Gastrocnemius medialis (tissue), 4 donors: ENCODE data around the gene LPA. TPM values are rescaled to one million over a fixed set of nuclear protein-coding genes. Genes with fewer than 3 reads are reported as not detected.
"Not testable (repeated sequence)": the region's sequence is repeated elsewhere in the genome, so short reads cannot be mapped to it uniquely, and the experiment has no call there.

ENCODE experiments used
- ATAC-seq, 2 donors: fragments of 150-250 bp; one replicate each; pipeline ENCODE4 v1.9.1; 2016
- DNase-seq, 2 donors: peaks; one replicate each; pipeline ENCODE4 v3.0.0-alpha.2; 2019
- H3K27ac ChIP-seq, 4 donors: fragments of 200-600 bp; sonication (generic); 1 replicate in 1 of 4; 2 replicates in 3 of 4; pipeline ENCODE4 v1.5.1; 2016 to 2018; ENCODE audit warnings: mild to moderate bottlenecking in 2 of 4, moderate library complexity in 1 of 4
- H3K27me3 ChIP-seq, 3 donors: fragments of 200-600 bp; sonication (generic) in 2 of 3; 1 replicate in 1 of 3; 2 replicates in 2 of 3; pipeline versions ENCODE4 v1.5.1 to v1.6.0; 2016 to 2019; ENCODE audit warnings: mild to moderate bottlenecking in 1 of 3, moderate library complexity in 1 of 3
- H3K36me3 ChIP-seq, 2 donors: fragments of 200-600 bp; sonication (generic) in 1 of 2; one replicate each; pipeline ENCODE4 v1.5.1; 2017 to 2018
- H3K4me1 ChIP-seq, 2 donors: fragments of 200-600 bp; sonication (generic) in 1 of 2; one replicate each; pipeline ENCODE4 v1.5.1; 2016 to 2017; ENCODE audit warnings: mild to moderate bottlenecking in 2 of 2
- H3K4me3 ChIP-seq, 4 donors: fragments of 200-600 bp; sonication (generic) in 3 of 4; 1 replicate in 1 of 4; 2 replicates in 3 of 4; pipeline ENCODE4 v1.5.1; 2016 to 2019; ENCODE audit warnings: mild to moderate bottlenecking in 2 of 4
- H3K9me3 ChIP-seq, 3 donors: fragments of 200-600 bp; sonication (generic) in 2 of 3; 1 replicate in 1 of 3; 2 replicates in 2 of 3; pipeline ENCODE4 v1.5.1; 2016 to 2019
- POLR2A ChIP-seq, 2 donors: fragments of 450-650 bp; IDR thresholded peaks; one replicate each; pipeline ENCODE4 v1.6.1; 2017; ENCODE audit warnings: antibody characterized with exemption in 2 of 2, mild to moderate bottlenecking in 2 of 2, moderate library complexity in 2 of 2
- in situ Hi-C, 4 donors: fragments of 200-750 bp; cut with MboI; loops; one replicate each; pipeline versions ENCODE4 v1.15.0 to v1.8.0; 2017; ENCODE audit warnings: low sequenced_read_pairs in 4 of 4
- intact Hi-C: fragments of 100-400 bp; cut with DNase I; formaldehyde crosslinking; loops from one replicate; pipeline ENCODE4 v1.15.1; 2023; ENCODE audit warnings: low total_unique reads
- total RNA-seq, 4 donors: library from RNA; depleted of rRNA; stranded (reverse); fragments of >200 nt; gene quantifications; one replicate each; pipeline versions ENCODE4 v1.1.0 to v1.2.3, GENCODE V29; 2016
- TF ChIP-seq, protein P1 (sequence below), 5 experiments: fragments of 450-650 bp in 3 of 5; fragments of 200-600 bp in 2 of 5; sonication (generic) in 2 of 5; IDR thresholded peaks in 4 of 5; conservative IDR thresholded peaks in 1 of 5; 1 replicate in 4 of 5; 2 replicates in 1 of 5; pipeline ENCODE4 v1.5.1; 2016 to 2019; ENCODE audit warnings: antibody characterized with exemption in 5 of 5, mild to moderate bottlenecking in 3 of 5, moderate library complexity in 3 of 5

Gene LPA
- total RNA-seq, 4 donors from 2014 or later, result not detected

DNA sequence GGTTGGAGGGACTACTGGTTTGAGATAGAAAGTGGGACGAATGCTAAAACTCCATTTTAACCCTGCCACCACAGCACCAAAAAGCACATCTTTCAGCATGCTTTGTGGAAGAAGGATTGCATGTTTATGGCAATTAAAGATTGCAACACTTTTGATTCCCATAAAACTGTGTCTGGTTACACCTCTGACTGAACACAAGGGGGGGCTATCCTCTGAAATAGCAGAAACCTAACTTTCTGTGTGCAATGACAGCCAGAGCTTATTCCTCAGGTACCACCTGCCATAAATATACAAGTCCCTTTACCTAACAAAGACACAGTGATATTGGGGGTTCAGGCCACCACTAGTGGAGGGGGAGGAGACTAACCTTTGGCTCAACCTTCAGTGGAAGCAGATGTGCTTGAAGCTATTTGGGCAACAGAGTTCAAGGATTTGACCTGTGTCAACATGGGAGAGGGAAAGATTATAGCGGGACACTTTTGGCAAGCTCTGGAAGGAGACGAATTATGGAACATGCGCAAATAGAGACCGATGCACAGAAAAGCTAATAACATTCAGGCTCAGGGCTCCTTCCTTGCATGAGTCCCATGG is 28.4 kb upstream of the LPA start:
- in situ Hi-C loops (no loop called here), intact Hi-C loops (no loop called here)
- TF ChIP-seq, protein P1, sequence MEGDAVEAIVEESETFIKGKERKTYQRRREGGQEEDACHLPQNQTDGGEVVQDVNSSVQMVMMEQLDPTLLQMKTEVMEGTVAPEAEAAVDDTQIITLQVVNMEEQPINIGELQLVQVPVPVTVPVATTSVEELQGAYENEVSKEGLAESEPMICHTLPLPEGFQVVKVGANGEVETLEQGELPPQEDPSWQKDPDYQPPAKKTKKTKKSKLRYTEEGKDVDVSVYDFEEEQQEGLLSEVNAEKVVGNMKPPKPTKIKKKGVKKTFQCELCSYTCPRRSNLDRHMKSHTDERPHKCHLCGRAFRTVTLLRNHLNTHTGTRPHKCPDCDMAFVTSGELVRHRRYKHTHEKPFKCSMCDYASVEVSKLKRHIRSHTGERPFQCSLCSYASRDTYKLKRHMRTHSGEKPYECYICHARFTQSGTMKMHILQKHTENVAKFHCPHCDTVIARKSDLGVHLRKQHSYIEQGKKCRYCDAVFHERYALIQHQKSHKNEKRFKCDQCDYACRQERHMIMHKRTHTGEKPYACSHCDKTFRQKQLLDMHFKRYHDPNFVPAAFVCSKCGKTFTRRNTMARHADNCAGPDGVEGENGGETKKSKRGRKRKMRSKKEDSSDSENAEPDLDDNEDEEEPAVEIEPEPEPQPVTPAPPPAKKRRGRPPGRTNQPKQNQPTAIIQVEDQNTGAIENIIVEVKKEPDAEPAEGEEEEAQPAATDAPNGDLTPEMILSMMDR (IDR thresholded peaks at IDR 0.05 in 4 of 5, conservative IDR thresholded peaks at IDR 0.05 in 1 of 5), result no peak
- TF ChIP-seq POLR2A (IDR thresholded peaks at IDR 0.05), result no peak
- no peaks in the 10 kb centered on the region for H3K27me3 ChIP-seq
- H3K4me1 ChIP-seq, result no peaks in the 10 kb centered on the region
- no peak for ATAC-seq
- no peak for DNase-seq
- no peak overlapping the region for H3K27ac ChIP-seq
- H3K9me3 ChIP-seq, result no peaks in the 10 kb centered on the region
- H3K36me3 ChIP-seq, result no peaks in the 10 kb centered on the region
- H3K4me3 ChIP-seq, result no peak overlapping the region

DNA sequence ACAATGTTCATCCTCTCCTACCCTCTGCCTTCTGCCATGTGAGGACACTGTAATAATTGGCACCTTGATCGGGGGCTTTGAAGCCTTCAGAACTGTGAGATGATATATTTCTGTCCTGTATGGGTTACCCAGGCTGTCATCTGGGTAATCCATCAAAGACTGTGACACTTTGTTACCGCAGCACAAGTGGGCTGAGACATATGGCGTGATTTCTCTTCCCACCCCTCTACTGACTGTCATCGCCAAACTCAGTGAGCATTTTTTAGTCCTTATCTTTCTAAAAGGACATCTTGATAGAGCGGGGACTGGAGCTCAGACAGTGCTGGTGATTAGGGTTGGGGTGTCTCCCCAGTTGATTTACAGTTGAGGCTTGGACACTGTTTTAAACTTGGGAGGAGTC is 27.5 kb upstream of the LPA start:
- TF ChIP-seq, protein P1 (IDR thresholded peaks at IDR 0.05 in 4 of 5, conservative IDR thresholded peaks at IDR 0.05 in 1 of 5), result no peak
- no peak for TF ChIP-seq POLR2A (IDR thresholded peaks at IDR 0.05)
- no peaks in the 10 kb centered on the region for H3K4me1 ChIP-seq
- intact Hi-C loops (no loop called here), in situ Hi-C loops (no loop called here)
- H3K9me3 ChIP-seq, result no peaks in the 10 kb centered on the region
- H3K36me3 ChIP-seq, result no peaks in the 10 kb centered on the region
- H3K27me3 ChIP-seq, result no peaks in the 10 kb centered on the region
- no peak for DNase-seq
- ATAC-seq, result no peak
- H3K27ac ChIP-seq, result no peak overlapping the region
- no peak overlapping the region for H3K4me3 ChIP-seq

DNA sequence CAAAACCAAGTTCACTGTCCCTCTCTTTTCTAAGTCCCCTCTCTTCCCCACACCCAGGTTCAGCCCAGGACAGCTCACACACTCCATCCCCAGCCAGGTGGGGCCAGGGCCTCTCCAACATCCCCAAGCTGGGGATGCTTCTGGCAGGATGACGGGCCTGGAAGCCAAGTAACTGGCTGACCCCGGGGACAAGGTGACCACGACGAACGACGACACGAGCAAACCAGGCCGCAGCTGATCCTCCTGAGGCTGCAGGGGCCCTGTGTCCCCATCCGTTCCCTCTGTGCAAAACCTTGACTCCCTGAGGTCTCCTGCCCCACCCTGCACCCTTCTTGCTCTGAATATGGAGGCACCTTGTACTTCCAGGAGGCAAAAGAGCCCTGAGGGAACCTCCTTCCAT is 26.4 kb upstream of the LPA start:
- H3K36me3 ChIP-seq, result no peaks in the 10 kb centered on the region
- ATAC-seq (no peak), DNase-seq (no peak)
- no peak overlapping the region for H3K27ac ChIP-seq
- intact Hi-C loops (no loop called here), in situ Hi-C loops (no loop called here)
- TF ChIP-seq, protein P1 (IDR thresholded peaks at IDR 0.05 in 4 of 5, conservative IDR thresholded peaks at IDR 0.05 in 1 of 5), result no peak
- no peak for TF ChIP-seq POLR2A (IDR thresholded peaks at IDR 0.05)
- no peaks in the 10 kb centered on the region for H3K9me3 ChIP-seq
- H3K4me3 ChIP-seq, result no peak overlapping the region
- no peaks in the 10 kb centered on the region for H3K27me3 ChIP-seq
- H3K4me1 ChIP-seq, result no peaks in the 10 kb centered on the region

DNA sequence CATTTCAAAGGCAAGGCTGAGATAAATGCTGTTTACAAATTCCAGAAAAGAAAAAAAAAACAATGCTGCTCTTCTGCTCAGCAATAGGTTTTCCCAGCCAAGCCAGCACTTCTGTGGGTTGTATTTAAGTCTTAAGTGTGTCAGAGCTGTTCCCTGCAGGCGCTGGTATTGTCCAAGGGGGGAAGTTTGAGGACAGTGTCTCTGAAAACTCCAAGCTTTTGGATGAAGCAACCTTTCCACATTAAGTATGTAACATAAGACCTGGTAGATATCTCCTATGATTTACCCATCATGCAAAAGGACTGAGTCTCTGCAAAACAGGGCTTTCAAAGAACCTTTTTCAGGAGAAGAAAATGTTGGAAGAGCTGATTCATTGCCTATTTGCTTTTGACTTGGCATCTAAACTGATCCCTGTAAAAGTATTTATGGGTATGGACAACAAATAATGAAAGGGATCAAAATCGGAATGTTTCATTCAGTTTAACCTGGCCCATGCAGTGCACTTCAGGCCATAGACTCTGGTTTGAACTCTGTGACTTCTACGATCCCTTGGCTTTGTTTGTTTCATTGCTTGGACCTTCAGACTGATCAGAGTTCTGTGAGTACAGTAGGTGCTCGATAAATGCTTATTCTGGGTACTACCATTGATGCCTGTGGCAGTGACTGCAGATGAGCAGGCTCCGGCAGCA is 21.8 kb upstream of the LPA start:
- no peak for TF ChIP-seq POLR2A (IDR thresholded peaks at IDR 0.05)
- TF ChIP-seq, protein P1 (IDR thresholded peaks at IDR 0.05 in 4 of 5, conservative IDR thresholded peaks at IDR 0.05 in 1 of 5), result no peak
- no peak overlapping the region for H3K27ac ChIP-seq
- no peaks in the 10 kb centered on the region for H3K9me3 ChIP-seq
- H3K4me3 ChIP-seq, result no peak overlapping the region
- H3K4me1 ChIP-seq, result no peaks in the 10 kb centered on the region
- no peaks in the 10 kb centered on the region for H3K27me3 ChIP-seq
- no peak for ATAC-seq
- in situ Hi-C loops, result no loop called here
- H3K36me3 ChIP-seq, result no peaks in the 10 kb centered on the region
- DNase-seq, result no peak
- intact Hi-C loops, result no loop called here

DNA sequence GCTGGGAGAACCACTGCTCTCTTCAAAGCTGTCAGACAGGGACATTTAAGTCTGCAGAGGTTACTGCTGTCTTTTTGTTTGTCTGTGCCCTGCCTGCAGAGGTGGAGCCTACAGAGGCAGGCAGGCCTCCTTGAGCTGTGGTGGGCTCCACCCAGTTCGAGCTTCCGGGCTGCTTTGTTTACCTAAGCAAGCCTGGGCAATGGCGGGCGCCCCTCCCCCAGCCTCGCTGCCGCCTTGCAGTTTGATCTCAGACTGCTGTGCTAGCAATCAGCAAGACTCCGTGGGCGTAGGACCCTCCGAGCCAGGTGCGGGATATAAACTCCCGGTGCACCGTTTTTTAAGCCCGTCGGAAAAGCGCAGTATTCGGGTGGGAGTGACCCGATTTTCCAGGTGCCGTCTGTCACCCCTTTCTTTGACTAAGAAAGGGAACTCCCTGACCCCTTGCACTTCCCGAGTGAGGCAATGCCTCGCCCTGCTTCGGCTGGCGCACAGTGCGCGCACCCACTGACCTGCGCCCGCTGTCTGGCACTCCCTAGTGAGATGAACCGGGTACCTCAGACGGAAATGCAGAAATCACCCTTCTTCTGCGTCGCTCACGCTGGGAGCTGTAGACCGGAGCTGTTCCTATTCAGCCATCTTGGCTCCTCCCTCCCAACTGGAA is 21.2 kb upstream of the LPA start:
- intact Hi-C loops, H3K27me3 ChIP-seq, H3K9me3 ChIP-seq, H3K4me3 ChIP-seq, H3K36me3 ChIP-seq, DNase-seq, H3K27ac ChIP-seq, in situ Hi-C loops, ATAC-seq, H3K4me1 ChIP-seq: not testable (repeated sequence)
